Measurements from ENCODE around the gene GRM8. TPM values are rescaled to one million over a fixed set of nuclear protein-coding genes. Genes with fewer than 3 reads are reported as not detected.

Gene GRM8
- polyA plus RNA-seq, 1 donor (not counting 4 experiments of a cell fraction or from before 2014, with no cell fraction given) = not detected

- Histone ChIP-seq H3K4me1 (ENCODE audit: control insufficient read depth, extremely low read depth, insufficient read depth, low read length) (no peaks in the 10 kb centered on the region), H2AFZ (ENCODE audit: control insufficient read depth, low read length) (no peak overlapping the region), H3K9me1 (ENCODE audit: control insufficient read depth, extremely low read depth, insufficient read depth, low read length) (no peaks in the 10 kb centered on the region), H3K4me3 (ENCODE audit: control insufficient read depth in 2 of 3, extremely low read depth in 1 of 3, insufficient read depth in 2 of 3, low read depth in 1 of 3, low read length in 3 of 3) (no peak overlapping the region), H3K36me3 (ENCODE audit: control insufficient read depth in 2 of 2, extremely low read depth in 1 of 2, insufficient read depth in 2 of 2, low read length in 2 of 2) (no peaks in the 10 kb centered on the region), H3K4me2 (ENCODE audit: control insufficient read depth, extremely low read depth, insufficient read depth, low read depth, low read length) (no peak overlapping the region), H4K20me1 (ENCODE audit: control insufficient read depth, extremely low read depth, insufficient read depth, low read length) (no peaks in the 10 kb centered on the region), H3K79me2 (ENCODE audit: control insufficient read depth, insufficient read depth, low read length) (no peaks in the 10 kb centered on the region), H3K9ac (ENCODE audit: control insufficient read depth, extremely low read depth, insufficient read depth, low read length) (no peak overlapping the region), H3K9me3 (ENCODE audit: control insufficient read depth, low read depth, low read length) (no peaks in the 10 kb centered on the region), H3K27ac (ENCODE audit: control insufficient read depth, insufficient read depth, low read length) (no peak overlapping the region), H3K27me3 (ENCODE audit: control insufficient read depth, extremely low read depth, insufficient read depth, low read length) (no peaks in the 10 kb centered on the region)
- FAIRE-seq (no peak), DNase-seq (ENCODE audit: low read depth, low spot score) (no peak)
- TF ChIP-seq, protein P1, sequence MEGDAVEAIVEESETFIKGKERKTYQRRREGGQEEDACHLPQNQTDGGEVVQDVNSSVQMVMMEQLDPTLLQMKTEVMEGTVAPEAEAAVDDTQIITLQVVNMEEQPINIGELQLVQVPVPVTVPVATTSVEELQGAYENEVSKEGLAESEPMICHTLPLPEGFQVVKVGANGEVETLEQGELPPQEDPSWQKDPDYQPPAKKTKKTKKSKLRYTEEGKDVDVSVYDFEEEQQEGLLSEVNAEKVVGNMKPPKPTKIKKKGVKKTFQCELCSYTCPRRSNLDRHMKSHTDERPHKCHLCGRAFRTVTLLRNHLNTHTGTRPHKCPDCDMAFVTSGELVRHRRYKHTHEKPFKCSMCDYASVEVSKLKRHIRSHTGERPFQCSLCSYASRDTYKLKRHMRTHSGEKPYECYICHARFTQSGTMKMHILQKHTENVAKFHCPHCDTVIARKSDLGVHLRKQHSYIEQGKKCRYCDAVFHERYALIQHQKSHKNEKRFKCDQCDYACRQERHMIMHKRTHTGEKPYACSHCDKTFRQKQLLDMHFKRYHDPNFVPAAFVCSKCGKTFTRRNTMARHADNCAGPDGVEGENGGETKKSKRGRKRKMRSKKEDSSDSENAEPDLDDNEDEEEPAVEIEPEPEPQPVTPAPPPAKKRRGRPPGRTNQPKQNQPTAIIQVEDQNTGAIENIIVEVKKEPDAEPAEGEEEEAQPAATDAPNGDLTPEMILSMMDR (optimal IDR thresholded peaks at IDR 0.05 in 1 of 3, IDR thresholded peaks at IDR 0.05 in 1 of 3, conservative IDR thresholded peaks at IDR 0.05 in 1 of 3; ENCODE audit: extremely low read depth in 1 of 3, insufficient read depth in 2 of 3, low read length in 3 of 3) = no peak
- TF ChIP-seq EZH2 (IDR thresholded peaks at IDR 0.05; ENCODE audit: low read length) = no peak
- dilution Hi-C loops (cut with MboI; ENCODE audit: extremely low pct_ligation_motif_present, low sequenced_read_pairs) = no loop called here
These were observed 478.7 kb downstream of the GRM8 start for GRCh38 chr7:126774077-126774476.

DNA sequence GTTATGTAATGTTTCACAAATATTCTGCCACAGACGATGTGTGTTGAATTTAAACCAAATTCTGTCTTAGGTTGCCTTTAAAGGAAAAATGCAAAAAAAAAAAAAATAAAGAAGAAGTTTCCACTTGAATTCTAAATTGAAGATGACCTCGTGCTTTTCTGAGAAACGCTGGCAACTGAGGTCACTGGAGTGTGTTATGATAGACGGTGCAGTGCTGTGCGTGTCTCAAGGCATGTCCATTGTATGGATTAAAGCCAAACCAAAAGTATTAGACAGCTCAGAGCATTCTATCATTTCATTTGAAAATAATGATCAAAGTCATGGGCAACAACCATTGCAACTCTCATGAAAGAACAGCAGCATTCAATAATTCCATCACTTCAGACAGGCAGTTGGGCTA is 483.9 kb downstream of the GRM8 start:
- FAIRE-seq = no peak
- no peaks in the 10 kb centered on the region for H3K4me1 ChIP-seq (ENCODE audit: control insufficient read depth, extremely low read depth, insufficient read depth, low read length)
- H3K9me3 ChIP-seq (ENCODE audit: control insufficient read depth, low read depth, low read length) = no peaks in the 10 kb centered on the region
- dilution Hi-C loops (cut with MboI; ENCODE audit: extremely low pct_ligation_motif_present, low sequenced_read_pairs) = no loop called here
- no peak overlapping the region for H3K4me2 ChIP-seq (ENCODE audit: control insufficient read depth, extremely low read depth, insufficient read depth, low read depth, low read length)
- H4K20me1 ChIP-seq (ENCODE audit: control insufficient read depth, extremely low read depth, insufficient read depth, low read length) = no peaks in the 10 kb centered on the region
- peaks cover 3% of the 10 kb centered on the region for H3K27me3 ChIP-seq (ENCODE audit: control insufficient read depth, extremely low read depth, insufficient read depth, low read length)
- H3K27ac ChIP-seq (ENCODE audit: control insufficient read depth, insufficient read depth, low read length) = no peak overlapping the region
- TF ChIP-seq EZH2 (IDR thresholded peaks at IDR 0.05; ENCODE audit: low read length) = no peak
- TF ChIP-seq, protein P1 (optimal IDR thresholded peaks at IDR 0.05 in 1 of 3, IDR thresholded peaks at IDR 0.05 in 1 of 3, conservative IDR thresholded peaks at IDR 0.05 in 1 of 3; ENCODE audit: extremely low read depth in 1 of 3, insufficient read depth in 2 of 3, low read length in 3 of 3) = no peak
- H3K9ac ChIP-seq (ENCODE audit: control insufficient read depth, extremely low read depth, insufficient read depth, low read length) = no peak overlapping the region
- no peak overlapping the region for H2AFZ ChIP-seq (ENCODE audit: control insufficient read depth, low read length)
- DNase-seq (ENCODE audit: low read depth, low spot score) = no peak
- no peak overlapping the region for H3K4me3 ChIP-seq (ENCODE audit: control insufficient read depth in 2 of 3, extremely low read depth in 1 of 3, insufficient read depth in 2 of 3, low read depth in 1 of 3, low read length in 3 of 3)
- H3K9me1 ChIP-seq (ENCODE audit: control insufficient read depth, extremely low read depth, insufficient read depth, low read length) = no peaks in the 10 kb centered on the region
- no peaks in the 10 kb centered on the region for H3K79me2 ChIP-seq (ENCODE audit: control insufficient read depth, insufficient read depth, low read length)
- no peaks in the 10 kb centered on the region for H3K36me3 ChIP-seq (ENCODE audit: control insufficient read depth in 2 of 2, extremely low read depth in 1 of 2, insufficient read depth in 2 of 2, low read length in 2 of 2)
